GM18873 (cell line): ENCODE results near the gene TSPAN15.

Experiments
- ATAC-seq: cut with Tn5 transposase; IDR thresholded peaks from one replicate; pipeline ENCODE4 v1.9.1; 2021; ENCODE audit warnings: mild to moderate bottlenecking, moderate library complexity, moderate number of reproducible peaks; ENCODE audit not compliant: unreplicated experiment, low FRiP score

TSPAN15 gene

DNA sequence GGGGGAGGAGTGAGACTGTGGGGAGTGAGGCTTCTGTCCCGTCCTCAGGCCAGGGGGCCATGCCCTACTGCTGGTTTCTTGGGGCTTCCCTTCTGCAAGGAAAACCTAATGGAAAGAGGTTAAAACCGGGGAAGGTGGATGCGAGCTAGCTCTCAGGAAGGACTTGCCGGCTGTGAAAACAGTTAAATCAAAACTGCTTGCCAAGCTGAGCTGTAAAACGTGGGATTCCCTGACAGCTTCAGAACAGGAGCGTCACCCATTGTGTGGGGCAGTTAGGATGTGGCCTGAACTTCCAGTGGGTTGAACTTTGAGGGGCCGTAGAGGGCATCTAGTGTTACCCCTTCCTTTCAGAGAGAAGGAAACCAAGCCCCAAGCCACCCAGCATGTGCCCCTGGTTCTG lies 13.1 kb downstream of the TSPAN15 start:
- no peak for ATAC-seq

DNA sequence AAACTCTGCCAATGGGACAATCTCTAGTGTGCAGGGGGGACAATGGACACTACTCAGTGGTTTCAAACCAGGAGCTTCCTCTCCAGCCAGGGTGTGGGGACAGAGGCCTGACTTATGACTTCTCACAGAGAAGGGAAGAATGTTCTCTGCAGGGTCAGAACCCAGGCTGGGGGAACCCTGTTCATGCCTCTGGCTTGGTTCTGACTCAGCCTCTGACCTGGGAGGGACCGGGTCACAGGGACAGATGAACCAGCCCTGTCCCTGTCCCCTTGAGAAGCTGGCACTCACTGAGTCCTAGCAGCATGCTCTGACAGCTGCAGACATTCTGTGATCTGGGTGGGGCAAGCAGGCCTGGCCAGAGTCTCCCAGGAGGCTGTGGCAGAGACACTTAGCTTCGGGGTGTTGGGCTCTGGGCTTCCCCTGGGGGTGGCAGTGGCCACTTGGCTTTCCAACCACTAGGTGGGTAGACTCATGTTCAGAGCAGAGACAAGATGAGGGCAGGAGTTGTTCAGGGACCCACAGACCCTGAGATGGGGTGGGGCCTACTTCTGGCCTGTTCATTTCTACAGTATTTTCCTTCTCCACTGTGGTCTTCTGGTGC lies 13.6 kb downstream of the TSPAN15 start:
- ATAC-seq, result no peak

DNA sequence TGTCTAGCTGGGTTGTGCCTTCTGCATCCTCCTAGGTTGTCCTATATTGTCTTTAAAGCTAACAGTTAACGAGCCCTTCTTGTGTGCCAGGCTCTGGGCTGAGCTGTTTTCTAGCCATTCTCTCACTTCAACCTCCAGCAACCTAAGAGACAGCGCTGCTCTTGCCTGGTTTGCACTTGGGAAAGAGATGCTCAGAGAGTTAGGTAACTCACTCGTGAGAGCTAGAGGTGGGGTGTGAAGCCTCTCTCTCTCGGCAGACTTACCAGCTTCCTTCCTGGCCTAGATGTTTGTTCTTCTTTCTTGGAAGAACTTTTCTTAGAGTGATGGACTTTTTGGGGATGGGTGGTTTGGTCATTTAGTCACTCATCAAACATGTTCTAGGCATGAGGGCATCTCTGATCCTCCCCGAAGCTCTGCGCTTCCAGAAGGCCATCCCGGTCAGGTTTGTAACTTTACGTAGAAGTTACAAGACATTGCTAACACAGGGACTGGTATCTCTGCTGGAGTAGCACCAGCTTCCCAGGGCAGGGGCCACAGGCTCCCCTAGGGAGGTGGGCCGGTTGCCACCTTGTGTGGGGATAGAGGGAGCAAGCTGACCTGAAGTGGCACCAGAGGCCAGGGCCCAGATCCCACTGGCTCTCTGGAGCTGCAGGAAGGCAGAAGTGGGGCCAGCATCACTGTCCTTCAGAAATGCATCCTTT lies 14.3 kb downstream of the TSPAN15 start:
- ATAC-seq, result no peak

DNA sequence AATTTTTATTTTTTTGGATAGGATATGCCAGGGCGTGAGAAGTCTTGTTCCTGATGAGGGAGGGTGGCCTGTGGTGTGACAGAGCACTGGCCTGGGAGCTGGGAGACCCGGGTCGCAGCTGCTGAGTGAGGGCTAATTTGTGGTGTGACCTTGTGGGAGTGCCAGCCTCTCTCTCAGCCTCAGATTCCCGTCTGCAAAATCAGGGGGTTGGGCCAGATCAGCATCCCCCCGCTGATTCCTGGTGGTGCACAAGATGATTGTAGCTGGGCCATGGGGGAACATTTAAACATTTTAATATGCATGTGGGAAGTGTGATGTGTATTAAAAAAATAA lies 14.9 kb downstream of the TSPAN15 start:
- ATAC-seq, result no peak

DNA sequence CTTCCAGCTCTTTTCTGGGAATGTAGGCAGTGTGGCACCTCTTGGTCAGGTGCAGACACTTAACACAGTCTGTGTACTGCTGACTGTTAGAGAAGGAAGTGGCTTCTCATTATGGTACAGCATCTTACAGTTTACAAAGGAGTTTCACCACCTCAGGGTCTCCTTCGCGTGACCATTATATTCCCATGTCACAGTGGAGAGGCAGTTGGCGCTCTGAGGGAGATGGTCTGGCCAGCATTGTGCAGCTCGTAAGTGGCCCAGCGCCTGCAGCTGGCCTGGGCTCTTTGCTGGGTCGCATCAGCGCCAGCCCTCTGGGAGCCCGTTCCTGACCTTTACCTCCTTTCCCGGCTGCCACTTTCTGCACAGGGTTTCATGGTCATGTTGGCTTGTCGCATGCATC lies 15.4 kb downstream of the TSPAN15 start:
- ATAC-seq, result no peak

DNA sequence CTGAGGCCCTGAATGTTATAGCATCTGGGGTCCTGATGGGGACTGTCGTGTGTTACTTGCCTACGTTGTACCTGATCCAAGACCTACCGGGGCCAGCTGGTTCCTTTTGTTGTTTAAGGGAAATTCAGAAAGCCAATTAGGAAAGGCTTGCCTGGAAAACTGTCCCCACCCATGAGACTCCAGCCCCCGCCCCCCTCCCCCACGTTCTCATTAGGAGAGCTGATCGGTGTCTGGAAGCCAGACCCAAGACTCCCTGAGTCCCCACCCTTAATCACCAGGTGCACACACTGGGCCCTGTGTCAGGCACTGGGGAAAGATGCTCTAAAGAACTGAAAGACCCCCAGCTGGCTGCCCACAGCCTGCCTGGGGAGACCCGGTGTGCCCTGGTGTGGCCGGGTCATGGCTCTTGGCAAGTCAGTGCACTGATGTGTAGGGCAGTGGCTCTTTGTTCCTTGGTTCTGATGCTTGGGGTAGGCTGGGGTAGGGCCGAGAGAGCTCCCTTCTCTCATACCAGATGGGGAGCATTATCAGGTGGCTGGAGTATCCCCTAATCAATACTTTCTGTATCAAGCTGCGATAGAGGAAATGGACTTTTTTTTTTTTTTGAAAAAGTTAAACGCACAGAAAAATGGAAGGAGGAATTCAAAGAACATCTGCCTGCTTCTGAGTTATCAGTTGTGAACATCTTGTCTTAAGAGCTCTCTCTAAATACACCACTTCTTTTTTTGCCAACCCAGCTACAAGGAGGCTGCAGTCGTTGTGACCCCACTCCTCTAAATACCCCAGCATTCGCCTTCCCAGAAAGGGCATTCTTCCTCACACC lies 16.9 kb downstream of the TSPAN15 start:
- no peak for ATAC-seq

DNA sequence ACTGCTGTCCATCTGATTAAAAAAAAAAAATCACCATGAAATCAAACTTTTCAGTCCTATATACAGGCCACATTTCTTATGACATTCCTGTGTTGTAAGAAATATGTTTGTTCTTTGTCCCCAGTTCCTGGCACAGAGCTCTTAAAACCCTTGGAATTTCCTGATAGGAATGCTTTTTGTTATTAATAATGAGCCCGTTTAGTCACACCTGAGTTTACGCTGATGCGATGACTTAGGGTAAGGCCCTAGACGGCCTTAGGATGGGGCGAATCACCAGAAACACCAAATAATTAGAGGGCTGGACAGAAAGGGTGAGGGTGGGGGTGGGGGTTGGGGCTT lies 17.5 kb downstream of the TSPAN15 start:
- no peak for ATAC-seq

DNA sequence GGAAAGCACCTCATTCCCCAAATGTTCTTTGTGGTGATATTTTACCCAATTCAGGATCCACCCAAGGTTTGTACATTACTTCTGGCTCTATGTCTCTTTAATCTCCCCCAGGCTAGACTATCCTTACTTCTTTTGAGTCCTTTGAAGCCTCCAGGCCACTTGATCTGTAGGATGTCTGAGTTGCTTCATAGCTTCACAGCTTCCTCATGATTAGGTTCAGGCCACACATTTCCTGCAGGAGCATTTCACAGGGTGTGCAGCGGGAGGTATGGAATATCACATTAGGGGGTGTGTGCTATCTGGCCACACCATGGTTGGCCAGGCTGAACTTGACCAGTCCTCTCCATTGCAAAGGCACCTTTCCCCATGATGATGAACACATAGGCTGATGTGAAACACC lies 18.7 kb downstream of the TSPAN15 start:
- no peak for ATAC-seq

DNA sequence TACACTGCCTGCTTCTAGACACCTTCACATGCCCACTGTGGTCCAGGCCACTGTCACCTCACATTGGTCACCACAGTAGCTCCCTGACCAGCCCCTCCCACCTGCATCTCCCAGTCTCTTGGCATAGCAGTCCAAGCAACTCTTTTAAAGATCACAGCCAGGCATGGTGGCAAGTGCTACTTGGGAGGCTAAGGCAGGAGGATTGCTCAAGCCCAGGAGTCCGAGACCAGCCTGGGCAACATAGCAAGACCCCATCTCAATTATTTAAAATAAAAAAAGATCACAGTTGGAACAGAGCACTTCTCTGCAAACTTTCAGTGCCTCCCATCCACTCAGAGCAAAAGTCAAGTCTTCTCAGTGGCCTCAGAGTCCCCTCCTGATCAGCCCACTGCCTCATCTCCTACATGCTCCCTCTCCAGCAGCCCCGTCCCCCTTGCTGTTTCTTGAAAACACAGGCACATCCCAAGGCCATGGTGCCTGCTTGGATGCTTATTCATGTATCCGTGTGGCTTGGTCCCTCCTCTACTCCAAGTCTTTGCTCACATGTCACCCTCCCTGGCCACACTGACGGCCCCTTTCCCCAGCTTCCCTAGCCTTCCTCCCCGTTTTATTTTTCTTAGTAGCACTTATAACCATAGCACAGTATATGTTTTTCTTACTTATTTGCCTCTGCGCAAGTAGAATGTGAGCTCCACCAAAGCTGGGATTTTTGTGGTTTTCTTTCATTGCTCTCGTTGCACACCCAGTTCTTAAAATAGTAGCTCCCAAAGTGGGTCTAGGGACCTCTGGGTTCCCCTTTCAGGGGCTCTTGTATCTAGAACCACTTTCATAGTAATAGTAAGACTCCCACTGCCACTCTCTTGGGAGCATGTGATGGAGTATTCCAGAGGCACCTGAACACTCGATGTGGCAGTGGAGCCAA lies 19.5 kb downstream of the TSPAN15 start:
- ATAC-seq, result no peak

DNA sequence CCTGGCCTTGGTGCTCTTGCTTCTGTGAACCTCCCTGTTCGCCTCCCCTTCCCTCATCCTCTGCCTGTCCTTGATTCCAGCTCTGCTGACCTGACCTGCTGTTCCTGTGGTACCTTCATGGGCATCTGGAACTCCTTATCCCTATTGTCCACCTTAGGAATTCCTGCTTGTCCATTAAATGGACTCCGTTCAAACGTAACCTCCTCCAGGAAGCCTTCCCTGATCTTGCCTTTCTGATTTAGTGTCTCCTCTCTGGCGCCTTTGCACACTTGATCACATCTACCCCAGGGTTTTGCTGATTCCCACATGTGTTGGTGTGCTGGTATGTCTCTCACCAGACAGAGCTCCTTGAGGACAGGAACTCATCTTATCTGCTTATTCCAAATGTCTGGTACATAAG lies 20.9 kb downstream of the TSPAN15 start:
- ATAC-seq, result no peak

DNA sequence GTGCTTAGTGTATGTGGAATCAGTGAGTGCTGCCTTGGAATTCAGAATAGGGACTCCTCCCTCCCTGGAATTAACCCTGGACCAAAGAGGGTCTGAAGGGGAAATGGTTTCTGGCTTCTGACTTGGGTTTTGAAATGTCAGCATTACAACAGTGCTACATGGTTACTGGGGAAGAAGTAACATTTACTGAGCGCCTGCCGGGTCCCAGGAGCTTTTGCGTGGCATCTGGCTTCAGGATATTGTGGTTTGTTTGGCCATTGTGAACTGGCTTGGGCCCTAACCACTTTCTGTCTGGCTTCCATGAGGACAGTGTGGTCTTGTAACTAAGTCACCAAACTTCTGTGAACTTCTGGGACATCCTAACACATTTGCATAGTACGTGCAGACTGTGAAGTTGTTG lies 21.3 kb downstream of the TSPAN15 start:
- ATAC-seq, result no peak

DNA sequence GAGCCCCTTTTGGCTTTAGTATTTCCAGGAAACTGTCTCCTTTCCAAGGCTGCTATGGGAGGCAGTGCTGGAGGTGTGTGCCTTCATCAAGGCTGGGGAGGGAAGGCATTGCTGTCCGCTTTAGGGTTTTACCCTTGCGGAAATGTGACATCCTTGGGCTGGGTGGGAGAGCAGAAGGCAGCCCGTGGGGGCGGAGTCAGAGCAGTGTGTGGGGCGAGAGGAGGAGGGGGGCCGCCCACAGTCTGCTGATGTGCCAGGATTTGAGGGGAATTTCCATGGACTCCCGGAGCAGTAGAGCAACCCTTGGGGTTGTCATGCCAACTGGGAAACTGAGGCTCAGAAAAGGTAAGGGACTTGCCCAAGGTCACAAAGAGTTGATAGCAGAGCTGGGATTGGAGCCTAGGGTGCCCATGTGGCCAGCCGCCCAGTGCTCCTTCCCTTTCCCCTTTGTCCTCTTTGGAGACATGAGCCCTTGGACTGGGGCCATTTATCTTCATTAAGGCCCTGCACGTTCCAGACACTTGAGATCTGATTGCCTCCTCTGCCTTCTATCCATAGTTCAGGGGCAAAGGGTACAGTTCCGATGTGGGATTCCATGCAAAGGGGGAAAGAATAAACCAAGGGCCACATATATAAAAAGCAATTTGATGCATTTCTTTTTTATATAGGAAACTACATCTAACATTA lies 22.2 kb downstream of the TSPAN15 start:
- no peak for ATAC-seq

DNA sequence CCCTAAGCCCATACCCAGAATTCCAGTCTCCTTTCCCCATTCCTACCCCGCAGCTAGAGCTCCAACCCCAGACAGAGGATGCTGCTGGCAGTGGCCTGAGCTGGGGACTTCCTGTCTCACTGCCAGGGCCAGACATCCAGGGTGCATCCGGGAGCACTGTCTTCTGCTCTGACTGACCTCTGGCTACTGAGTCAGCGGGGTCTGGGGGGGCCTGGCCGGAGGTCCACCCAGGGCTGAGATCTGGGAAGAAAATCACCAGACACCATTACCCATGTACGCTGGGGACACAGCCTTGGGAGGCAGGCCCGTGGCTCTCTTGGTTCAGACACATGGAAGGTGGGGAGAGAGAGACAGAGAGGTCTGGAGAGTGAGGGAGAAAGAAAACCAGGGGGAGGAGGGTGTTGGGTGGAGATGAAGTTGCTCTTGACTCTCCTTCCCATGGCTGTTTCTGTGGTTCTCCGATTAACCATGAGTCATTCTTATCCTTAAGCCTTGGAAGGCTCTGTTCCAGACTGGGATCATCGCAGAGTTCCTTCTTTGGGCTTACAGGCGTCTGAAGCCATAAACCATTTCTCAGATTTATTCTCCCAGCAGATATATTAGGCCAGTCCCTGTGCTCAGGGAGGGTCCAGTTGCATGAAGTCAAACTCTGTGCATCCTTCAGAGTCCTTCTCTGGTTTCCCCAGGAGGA lies 23.6 kb downstream of the TSPAN15 start:
- no peak for ATAC-seq

DNA sequence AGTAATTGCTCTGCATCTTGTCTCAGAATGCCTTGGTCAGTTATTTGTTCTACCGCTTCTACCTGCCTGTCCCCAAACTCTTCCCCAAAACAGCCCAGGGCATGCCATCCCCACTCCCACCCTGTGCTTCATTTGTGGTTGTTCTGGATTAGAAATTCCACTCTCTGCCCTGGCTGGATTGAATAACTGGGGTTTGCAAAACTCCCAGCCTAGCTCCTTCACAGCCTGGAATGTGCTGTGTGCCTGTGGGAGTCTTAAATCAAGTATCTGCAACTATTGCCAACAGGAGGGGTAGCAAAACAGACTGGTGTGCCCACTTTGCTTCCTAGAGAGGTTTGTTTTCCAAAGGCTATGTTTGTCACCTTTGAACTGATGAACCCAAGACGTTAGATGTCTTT lies 24.2 kb downstream of the TSPAN15 start:
- no peak for ATAC-seq

DNA sequence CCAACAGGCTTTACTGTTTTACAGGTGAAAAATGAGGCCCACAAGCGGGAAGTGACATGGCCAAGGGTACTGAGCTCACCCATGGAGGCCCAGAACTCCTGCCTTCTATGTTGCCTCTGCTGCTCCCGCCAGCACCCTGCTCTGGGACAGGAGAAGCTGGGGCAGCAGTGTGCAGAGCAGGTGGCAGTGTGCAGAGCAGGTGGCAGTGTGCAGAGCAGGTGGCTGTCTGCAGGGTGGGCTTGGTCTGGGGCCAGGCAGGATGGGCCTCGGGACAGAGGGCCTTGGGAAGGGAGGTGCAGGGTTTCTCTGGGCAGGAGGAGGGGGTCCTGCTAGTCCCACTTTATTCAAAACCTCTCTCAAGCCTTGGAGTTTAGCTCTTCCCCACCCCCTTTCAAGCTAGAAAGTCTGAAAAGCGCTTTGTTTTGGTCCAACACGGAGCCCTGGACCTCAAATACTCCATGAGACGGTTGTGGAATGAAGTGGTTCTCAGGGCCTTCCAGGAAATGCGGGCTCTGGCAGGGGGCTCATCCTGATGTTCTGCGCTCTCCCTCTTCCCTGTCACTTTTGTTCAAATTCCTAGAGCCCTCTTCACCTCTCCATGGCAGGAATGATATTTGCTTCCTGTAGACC lies 26.8 kb downstream of the TSPAN15 start:
- ATAC-seq, result no peak

DNA sequence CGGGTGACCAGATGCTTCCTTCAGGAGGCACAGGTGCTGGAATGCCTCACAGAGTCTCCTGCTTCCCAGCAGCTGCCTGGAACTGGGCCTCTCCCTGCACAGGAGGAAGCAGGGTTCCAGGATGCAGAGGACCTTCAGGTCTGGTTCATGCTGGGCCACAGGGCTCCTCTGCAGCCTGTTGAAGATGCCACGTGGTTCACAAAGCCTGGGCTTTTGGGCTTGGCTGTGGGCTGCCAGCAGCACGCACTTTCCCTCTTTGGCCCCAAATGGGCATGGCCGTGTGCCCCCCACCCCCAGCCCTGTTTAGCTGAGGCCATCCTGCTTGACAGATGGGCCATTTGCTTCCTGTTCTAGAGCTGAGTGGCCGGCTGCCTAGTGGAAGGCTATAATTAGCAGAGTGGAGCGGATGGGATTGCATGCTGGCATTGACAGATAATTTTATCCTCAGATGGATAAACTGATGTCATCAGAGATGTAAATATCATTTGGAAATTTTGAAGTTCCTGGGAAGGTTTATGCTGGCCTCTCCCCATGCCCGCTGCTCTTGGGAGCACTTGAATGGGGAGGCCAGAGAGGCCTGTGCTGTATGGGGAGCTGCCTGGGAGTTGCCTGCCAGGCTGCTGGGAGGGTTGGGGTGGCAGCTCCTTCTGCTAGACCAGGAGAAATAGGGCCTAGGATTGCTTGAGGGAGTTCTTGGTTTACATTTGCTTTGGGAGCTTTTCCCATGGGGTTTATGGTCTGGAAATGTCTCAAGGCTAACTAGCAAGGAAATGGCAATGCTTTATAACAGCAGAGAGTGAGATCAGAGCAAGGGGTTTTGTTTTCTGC lies 28.2 kb downstream of the TSPAN15 start:
- ATAC-seq, result no peak

DNA sequence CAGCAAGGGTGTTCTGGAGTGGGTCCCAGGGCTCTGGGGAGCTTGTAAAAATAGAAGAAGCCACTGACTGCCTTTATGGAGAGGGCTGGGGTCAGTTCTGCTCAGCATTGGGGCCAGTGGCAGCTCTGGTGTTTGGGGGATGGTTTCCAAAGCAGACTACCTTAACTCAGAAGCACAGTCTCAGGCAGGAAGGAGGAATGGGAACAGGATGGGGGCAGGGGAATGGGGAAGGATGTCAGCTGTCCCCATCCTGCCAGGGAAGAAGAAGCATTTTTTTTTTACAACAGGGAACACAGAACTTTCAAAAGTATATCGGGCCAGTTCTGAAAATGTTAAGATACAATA lies 28.8 kb downstream of the TSPAN15 start:
- ATAC-seq, result no peak

DNA sequence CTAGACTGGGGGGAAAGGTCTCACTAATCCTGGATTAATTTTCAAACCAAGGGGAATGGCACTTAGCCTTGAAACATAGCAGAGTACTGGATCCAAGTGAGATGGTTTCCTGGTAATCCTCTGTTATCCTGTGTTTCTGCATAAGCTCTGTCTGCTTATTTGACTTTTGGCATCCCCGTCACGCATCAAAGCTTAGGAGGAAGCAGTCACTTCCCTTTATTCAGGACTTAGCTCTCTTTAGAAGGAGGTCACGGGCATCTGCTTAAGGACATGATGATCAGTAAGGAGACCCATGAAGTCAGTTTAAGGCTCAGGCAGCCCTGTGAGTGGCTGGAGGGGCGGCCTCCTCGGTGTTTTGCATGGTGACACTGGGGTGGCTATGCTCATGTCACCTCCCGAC lies 30.0 kb downstream of the TSPAN15 start:
- ATAC-seq, result no peak
